NB4 (cell line): ENCODE results near the gene CTXN2.

ENCODE experiments used
- DNase-seq: peaks from one replicate; pipeline ENCODE4 v3.0.0; 2010; ENCODE audit warnings: low read depth
- H3K4me3 ChIP-seq: one replicate; pipeline ENCODE4 v1.5.1; 2011; ENCODE audit warnings: mild to moderate bottlenecking, low read depth, low read length, moderate library complexity
- MYC ChIP-seq: IDR thresholded peaks from 2 replicates; pipeline ENCODE4 v1.6.1; 2011; ENCODE audit warnings: low read depth, low read length
- POLR2A ChIP-seq: IDR thresholded peaks from 2 replicates; pipeline ENCODE4 v1.6.1; 2011; ENCODE audit warnings: mild to moderate bottlenecking; ENCODE audit not compliant: insufficient read length; ENCODE audit errors: extremely low read depth
- TF ChIP-seq, protein P1 (sequence below): IDR thresholded peaks from 2 replicates; pipeline ENCODE4 v1.6.1; 2011; ENCODE audit warnings: low read depth, low read length
- TF ChIP-seq, protein P2 (sequence below): IDR thresholded peaks from one replicate; pipeline ENCODE4 v1.5.1; 2012; ENCODE audit warnings: low read depth, low read length

CTXN2 gene

DNA sequence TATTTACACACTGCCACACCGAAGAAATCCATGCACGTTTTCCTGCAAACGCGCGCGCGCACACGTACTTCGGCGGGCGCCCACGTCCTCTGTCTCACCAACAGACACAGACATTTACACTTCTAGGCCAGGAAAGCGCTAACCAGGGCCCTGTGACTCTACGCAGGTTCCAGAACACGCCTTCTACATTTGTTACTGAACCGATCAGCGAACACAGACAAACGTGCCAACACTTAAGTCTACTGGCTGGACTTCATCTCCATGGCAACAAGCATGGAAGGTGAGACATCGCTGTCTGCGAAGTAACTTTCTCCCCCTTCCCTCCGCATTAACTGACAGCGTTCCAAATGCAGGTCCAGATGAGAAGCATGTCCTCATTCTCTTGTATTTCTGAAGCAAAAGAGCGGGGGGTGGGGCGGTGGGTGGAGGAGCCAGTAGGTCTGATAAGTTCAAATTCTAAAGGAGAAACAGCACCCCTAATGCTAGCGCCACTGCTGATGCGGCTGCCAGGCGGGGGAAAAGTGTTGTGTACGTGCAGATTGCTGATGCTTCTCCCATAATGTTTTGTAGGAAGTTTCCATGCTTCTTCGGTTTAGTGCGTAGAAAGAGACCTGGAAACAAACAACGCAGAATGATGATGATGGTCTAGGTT is at the start of gene CTXN2:
CTXN2 (plus strand) TSS at position 92 of the 652 bp plus-strand sequence. CDS start 9,636 bp downstream, outside the sequence.
- no peak for DNase-seq
- H3K4me3 ChIP-seq, result no peak within 1 kb of the TSS

GRCh38 chr15:48143856-48144255 is 47.6 kb upstream of the CTXN2 start:
- no peak for DNase-seq
- no peak overlapping the region for H3K4me3 ChIP-seq
- TF ChIP-seq MYC, result no peak
- TF ChIP-seq POLR2A, result no peak
- TF ChIP-seq, protein P1, sequence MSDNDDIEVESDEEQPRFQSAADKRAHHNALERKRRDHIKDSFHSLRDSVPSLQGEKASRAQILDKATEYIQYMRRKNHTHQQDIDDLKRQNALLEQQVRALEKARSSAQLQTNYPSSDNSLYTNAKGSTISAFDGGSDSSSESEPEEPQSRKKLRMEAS, result no peak
- TF ChIP-seq, protein P2, sequence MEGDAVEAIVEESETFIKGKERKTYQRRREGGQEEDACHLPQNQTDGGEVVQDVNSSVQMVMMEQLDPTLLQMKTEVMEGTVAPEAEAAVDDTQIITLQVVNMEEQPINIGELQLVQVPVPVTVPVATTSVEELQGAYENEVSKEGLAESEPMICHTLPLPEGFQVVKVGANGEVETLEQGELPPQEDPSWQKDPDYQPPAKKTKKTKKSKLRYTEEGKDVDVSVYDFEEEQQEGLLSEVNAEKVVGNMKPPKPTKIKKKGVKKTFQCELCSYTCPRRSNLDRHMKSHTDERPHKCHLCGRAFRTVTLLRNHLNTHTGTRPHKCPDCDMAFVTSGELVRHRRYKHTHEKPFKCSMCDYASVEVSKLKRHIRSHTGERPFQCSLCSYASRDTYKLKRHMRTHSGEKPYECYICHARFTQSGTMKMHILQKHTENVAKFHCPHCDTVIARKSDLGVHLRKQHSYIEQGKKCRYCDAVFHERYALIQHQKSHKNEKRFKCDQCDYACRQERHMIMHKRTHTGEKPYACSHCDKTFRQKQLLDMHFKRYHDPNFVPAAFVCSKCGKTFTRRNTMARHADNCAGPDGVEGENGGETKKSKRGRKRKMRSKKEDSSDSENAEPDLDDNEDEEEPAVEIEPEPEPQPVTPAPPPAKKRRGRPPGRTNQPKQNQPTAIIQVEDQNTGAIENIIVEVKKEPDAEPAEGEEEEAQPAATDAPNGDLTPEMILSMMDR, result no peak

More for the DNA sequence above, at the start of gene CTXN2:
- no peak for TF ChIP-seq MYC
- TF ChIP-seq, protein P2, result no peak
- no peak for TF ChIP-seq POLR2A
- TF ChIP-seq, protein P1, result no peak

DNA sequence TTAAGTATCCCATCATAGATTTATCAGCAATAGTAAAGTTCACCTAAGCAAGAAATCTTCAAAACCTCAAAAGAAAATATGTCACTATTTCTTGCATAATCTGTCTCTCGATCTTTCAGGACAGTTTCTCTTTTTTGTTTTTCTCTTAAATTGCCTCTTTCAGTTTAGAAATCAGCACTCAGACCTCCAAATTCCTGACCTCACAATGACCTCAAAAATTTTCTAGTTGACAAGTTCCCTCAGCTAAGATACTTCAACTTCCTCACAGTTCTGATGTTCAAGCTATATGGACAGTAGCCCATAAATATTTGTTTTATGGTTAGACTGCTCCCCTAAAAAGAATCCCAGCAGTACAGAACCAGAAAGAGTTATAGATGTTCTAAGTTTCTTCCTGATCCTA is 46.6 kb upstream of the CTXN2 start:
- no peak overlapping the region for H3K4me3 ChIP-seq
- TF ChIP-seq, protein P1, result no peak
- TF ChIP-seq, protein P2, result no peak
- TF ChIP-seq POLR2A (no peak), MYC (no peak)
- no peak for DNase-seq

GRCh38 chr15:48145923-48146322 is 45.5 kb upstream of the CTXN2 start:
- TF ChIP-seq, protein P2, result no peak
- H3K4me3 ChIP-seq, result no peak overlapping the region
- DNase-seq, result no peak

DNA sequence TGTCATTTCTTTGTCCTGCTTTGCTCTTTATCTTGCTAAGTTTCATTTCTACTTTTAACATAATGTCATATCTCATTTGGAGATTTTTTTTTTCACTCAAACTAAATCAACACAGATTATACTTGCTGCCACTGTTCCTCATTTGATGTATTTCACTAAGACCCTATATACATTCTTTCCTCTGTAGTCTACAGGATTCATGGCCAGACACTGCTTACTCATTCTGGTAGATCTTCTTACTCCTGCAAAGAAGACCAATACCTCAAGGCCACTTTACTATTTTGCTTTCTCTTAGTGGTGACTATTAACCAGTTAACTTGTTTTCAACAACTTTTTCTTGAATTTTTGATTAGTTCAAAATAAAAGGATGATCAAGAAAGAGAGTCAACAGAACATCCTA is 44.1 kb upstream of the CTXN2 start:
- no peak for DNase-seq
- TF ChIP-seq, protein P1, result no peak
- TF ChIP-seq, protein P2, result no peak
- no peak for TF ChIP-seq POLR2A
- TF ChIP-seq MYC, result no peak
- H3K4me3 ChIP-seq, result no peak overlapping the region

- DNase-seq, result no peak
- TF ChIP-seq, protein P2, result no peak
- TF ChIP-seq, protein P1, result no peak
- TF ChIP-seq MYC (no peak), POLR2A (no peak)
- no peak overlapping the region for H3K4me3 ChIP-seq
Measured at GRCh38 chr15:48149858-48150257, 41.6 kb upstream of the CTXN2 start.
